ENCODE measurements around the gene CHID1. TPM values are rescaled to one million over a fixed set of nuclear protein-coding genes. Genes with fewer than 3 reads are reported as not detected.

Gene CHID1
- 69.7 to 78.1 TPM (median 73.9 TPM) in 5 replicates for total RNA-seq (2022; extraction: Qiagen RNA extraction)

GRCh38 chr11:910589-911030, at the start of gene CHID1:
TSS of gene CHID1 (minus strand) at chr11:910810. CDS start at chr11:904816, 5,994 bp downstream.

GRCh38 chr11:925496-926301, 15.1 kb upstream of the CHID1 start, which contains the start of gene AP2A2:
TSS of gene AP2A2 (plus strand) at chr11:925870. CDS start at chr11:926022, 152 bp downstream.

GRCh38 chr11:842370-843002, 68.1 kb downstream of the CHID1 start, which contains the start of the genes POLR2L and TSPAN4:
TSS of gene POLR2L (minus strand) at chr11:842529. CDS start at chr11:842508, 21 bp downstream.
TSS of gene TSPAN4 (plus strand) at chr11:842852. CDS start at chr11:850305, 7,453 bp downstream.

GRCh38 chr11:832529-833113, 78.0 kb downstream of the CHID1 start, which contains the start of gene CD151:
TSS of gene CD151 (plus strand) at chr11:832952. CDS start at chr11:836070, 3,118 bp downstream.

GRCh38 chr11:827897-828192, 82.8 kb downstream of the CHID1 start, which contains the start of gene CRACR2B:
TSS of gene CRACR2B (plus strand) at chr11:827919. CDS start at chr11:828608, 689 bp downstream.

GRCh38 chr11:818396-819128, 92.0 kb downstream of the CHID1 start, which contains the start of gene PNPLA2:
TSS of gene PNPLA2 (plus strand) at chr11:818914. CDS start at chr11:819719, 805 bp downstream.

Other genes starting within 250 kb of the CHID1 start
- gene DEAF1, start 215.6 kb downstream of the CHID1 start, total RNA-seq (2022; extraction: Qiagen RNA extraction), result 31.2 to 36.9 TPM (median 34.5 TPM) in 5 replicates
- 7.9 to 10.0 TPM (median 8.4 TPM) in 5 replicates for gene TMEM80, start 215.0 kb downstream of the CHID1 start, total RNA-seq (2022; extraction: Qiagen RNA extraction)
- 63.5 to 125 TPM (median 102 TPM) in 5 replicates for gene EPS8L2, start 204.6 kb downstream of the CHID1 start, total RNA-seq (2022; extraction: Qiagen RNA extraction)
- gene TALDO1, start 163.3 kb downstream of the CHID1 start, total RNA-seq (2022; extraction: Qiagen RNA extraction), result 383 to 445 TPM (median 388 TPM) in 5 replicates
- gene GATD1, start 133.3 kb downstream of the CHID1 start, total RNA-seq (2022; extraction: Qiagen RNA extraction), result 30.9 to 49.4 TPM (median 44.9 TPM) in 5 replicates
- 1.7 to 3.3 TPM (median 2.3 TPM) in 5 replicates for gene CEND1, start 120.7 kb downstream of the CHID1 start, total RNA-seq (2022; extraction: Qiagen RNA extraction)
- gene SLC25A22, start 112.5 kb downstream of the CHID1 start, total RNA-seq (2022; extraction: Qiagen RNA extraction), result 18.6 to 34.0 TPM (median 32.8 TPM) in 5 replicates
- 7.6 to 15.0 TPM (median 12.6 TPM) in 5 replicates for gene PIDD1, start 105.6 kb downstream of the CHID1 start, total RNA-seq (2022; extraction: Qiagen RNA extraction)
- 1,768 to 2,076 TPM (median 1,880 TPM) in 5 replicates for gene RPLP2, start 100.8 kb downstream of the CHID1 start, total RNA-seq (2022; extraction: Qiagen RNA extraction)
- 33.5 to 55.0 TPM (median 51.9 TPM) in 5 replicates for gene PNPLA2, start 91.9 kb downstream of the CHID1 start, total RNA-seq (2022; extraction: Qiagen RNA extraction)
- gene CRACR2B, start 82.9 kb downstream of the CHID1 start, total RNA-seq (2022; extraction: Qiagen RNA extraction), result 5.0 to 6.6 TPM (median 6.1 TPM) in 5 replicates
- gene CD151, start 77.9 kb downstream of the CHID1 start, total RNA-seq (2022; extraction: Qiagen RNA extraction), result 740 to 821 TPM (median 802 TPM) in 5 replicates
- 594 to 742 TPM (median 681 TPM) in 5 replicates for gene POLR2L, start 68.3 kb downstream of the CHID1 start, total RNA-seq (2022; extraction: Qiagen RNA extraction)
- gene TSPAN4, start 68.0 kb downstream of the CHID1 start, total RNA-seq (2022; extraction: Qiagen RNA extraction), result 137 to 186 TPM (median 171 TPM) in 5 replicates
- 28.0 to 43.8 TPM (median 38.8 TPM) in 5 replicates for gene AP2A2, start 15.1 kb upstream of the CHID1 start, total RNA-seq (2022; extraction: Qiagen RNA extraction)
- 0.01 to 0.02 TPM in 2 of 5 replicates, not detected in the others for gene MUC6, start 125.9 kb upstream of the CHID1 start, total RNA-seq (2022; extraction: Qiagen RNA extraction)
- gene MUC2, start 164.1 kb upstream of the CHID1 start, total RNA-seq (2022; extraction: Qiagen RNA extraction), result 0.03 to 0.40 TPM (median 0.13 TPM) in 5 replicates
- 0.60 to 2.9 TPM (median 1.6 TPM) in 5 replicates for gene MUC5AC, start 247.1 kb upstream of the CHID1 start, total RNA-seq (2022; extraction: Qiagen RNA extraction)